ENCODE data around the gene HHIP. TPM values are rescaled to one million over a fixed set of nuclear protein-coding genes. Genes with fewer than 3 reads are reported as not detected.

The HHIP gene
- total and polyA plus RNA-seq, 9 of the 15 experiments (the other 6 are each of a cell fraction or from before 2014, with no cell fraction given) = 0.09 TPM; not detected in 8

DNA sequence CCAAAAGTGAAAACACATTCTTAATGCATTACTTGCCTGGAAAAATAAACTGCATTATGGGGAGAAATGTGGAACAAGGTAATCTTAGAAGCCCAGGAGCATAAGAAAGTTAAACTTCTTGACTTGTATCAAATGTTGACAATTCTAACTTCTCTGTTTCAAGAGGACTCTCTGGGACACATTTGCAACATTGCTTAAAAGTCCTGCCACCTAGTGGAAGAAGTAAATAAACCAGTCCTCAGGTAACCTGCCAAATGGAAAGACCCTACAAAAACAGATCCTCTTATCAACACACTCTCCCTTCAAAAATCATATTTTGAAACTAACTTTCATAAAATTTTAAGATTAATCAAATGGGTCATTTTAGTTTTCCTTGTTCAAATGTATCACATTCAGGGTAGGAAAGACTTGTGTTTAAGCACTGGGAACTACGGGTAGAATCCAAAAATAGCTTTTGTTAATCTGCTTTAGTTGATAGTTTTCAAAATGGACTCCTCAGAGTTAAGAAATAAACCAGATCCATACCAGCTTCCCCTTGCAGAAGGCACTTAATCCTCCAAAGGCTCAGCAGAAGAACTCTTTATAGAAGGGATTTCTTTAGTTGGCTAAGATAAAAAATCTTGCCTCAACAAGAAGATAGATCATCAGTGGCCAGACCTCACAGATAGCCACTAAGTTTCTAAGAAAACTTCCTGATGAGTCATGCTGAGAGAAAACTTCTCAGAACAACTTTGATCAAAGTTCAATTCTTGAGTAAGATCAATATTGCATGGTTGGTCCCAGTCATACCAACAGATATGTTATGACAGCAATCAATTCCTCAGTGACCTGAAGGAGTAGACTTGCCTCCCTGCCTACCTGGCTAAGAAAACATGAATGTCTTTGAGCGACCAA, 141.7 kb downstream of the HHIP start:
- no peaks in the 10 kb centered on the region for H3K9me1 ChIP-seq (ENCODE audit: control insufficient read depth, insufficient read depth, low read length)
- no peak overlapping the region for H3K9ac ChIP-seq (ENCODE audit: insufficient read depth in 1 of 2, low read depth in 2 of 2, low read length in 2 of 2)
- no peak overlapping the region for H3K4me2 ChIP-seq (ENCODE audit: insufficient read depth, low read length)
- in situ Hi-C loops (cut with MboI) (loop anchor here (25.0 kb wide), 1 partner anchor 600 kb away; no protein-coding TSS in a partner anchor), intact Hi-C loops (cut with micrococcal nuclease) (loop anchor here (1.0 to 5.0 kb wide), 2 partner anchors 275 to 613 kb away; no protein-coding TSS in a partner anchor)
- no TSS peak for BruUV-seq (replicated peaks)
- ChIA-PET POLR2A (no interaction called here), CTCF (ENCODE audit: low intra/inter-chr PET ratio) (interaction anchor here (0.6 kb wide), 1 partner anchor 431 kb away, joined by 3 read pairs; no protein-coding TSS in a partner anchor)
- H4K20me1 ChIP-seq (replicated peaks; ENCODE audit: control insufficient read depth, insufficient read depth, low read length) = no peaks in the 10 kb centered on the region
- 10% methylated on average over 2 of the region's 2 CpGs for WGBS (ENCODE audit: insufficient coverage, low coverage, missing lambda C conversion rate)
- H3K4me1 ChIP-seq (replicated peaks in 1 of 2; ENCODE audit: control insufficient read depth in 2 of 2, insufficient read depth in 2 of 2, low read length in 2 of 2) = no peaks in the 10 kb centered on the region
- ATAC-seq (peak; percentile 70; the same call in 2 of the 3 replicates), DNase-seq (ENCODE audit: extremely low read depth in 1 of 4, low spot score in 3 of 4) (peak; percentile 22 to 26 (median 24)), FAIRE-seq (peak; percentile 91)
- H3K27ac ChIP-seq (ENCODE audit: extremely low read depth, low read depth, low read length) = no peak overlapping the region
- H3K4me3 ChIP-seq = no peak overlapping the region
- no peaks in the 10 kb centered on the region for H3K27me3 ChIP-seq (ENCODE audit: control insufficient read depth in 2 of 2, insufficient read depth in 2 of 2, low read length in 2 of 2)
- H3K9me3 ChIP-seq (replicated peaks; ENCODE audit: control insufficient read depth, insufficient read depth, low read depth, low read length) = no peaks in the 10 kb centered on the region
- no peaks in the 10 kb centered on the region for H3K36me3 ChIP-seq (ENCODE audit: control insufficient read depth, insufficient read depth, low read length)
- no peak overlapping the region for H2AFZ ChIP-seq (ENCODE audit: low read depth, low read length)
- no peaks in the 10 kb centered on the region for H3K79me2 ChIP-seq (ENCODE audit: control insufficient read depth, insufficient read depth, low read length)
- TF ChIP-seq ZNF134 (CRISPR knock-in tag; conservative IDR thresholded peaks at IDR 0.05) (no peak), ZNF436 (CRISPR knock-in tag; IDR thresholded peaks at IDR 0.05) (no peak), MAZ (CRISPR knock-in tag; conservative IDR thresholded peaks at IDR 0.05 in 1 of 2, IDR thresholded peaks at IDR 0.05 in 1 of 2) (no peak), ZNF507 (tag; conservative IDR thresholded peaks at IDR 0.05) (no peak), NBN (IDR thresholded peaks at IDR 0.05; ENCODE audit: low read depth) (no peak), SMARCE1 (IDR thresholded peaks at IDR 0.05) (no peak), ZNF707 (CRISPR knock-in tag; conservative IDR thresholded peaks at IDR 0.05) (no peak), TCF3 (CRISPR knock-in tag; IDR thresholded peaks at IDR 0.05) (no peak), RAD21 (CRISPR knock-in tag; conservative IDR thresholded peaks at IDR 0.05 in 1 of 2, IDR thresholded peaks at IDR 0.05 in 1 of 2) (peak; percentile 10 to 46; a peak in 2 of 4 replicates), ZBED1 (IDR thresholded peaks at IDR 0.05) (no peak), POU5F1 (IDR thresholded peaks at IDR 0.05; ENCODE audit: borderline replicate concordance, low read depth, low read length, partially characterized antibody) (no peak)
- TF ChIP-seq, protein P1, sequence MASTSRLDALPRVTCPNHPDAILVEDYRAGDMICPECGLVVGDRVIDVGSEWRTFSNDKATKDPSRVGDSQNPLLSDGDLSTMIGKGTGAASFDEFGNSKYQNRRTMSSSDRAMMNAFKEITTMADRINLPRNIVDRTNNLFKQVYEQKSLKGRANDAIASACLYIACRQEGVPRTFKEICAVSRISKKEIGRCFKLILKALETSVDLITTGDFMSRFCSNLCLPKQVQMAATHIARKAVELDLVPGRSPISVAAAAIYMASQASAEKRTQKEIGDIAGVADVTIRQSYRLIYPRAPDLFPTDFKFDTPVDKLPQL (IDR thresholded peaks at IDR 0.05; ENCODE audit: extremely low read depth, insufficient read length) = no peak
